ENCODE results near the gene DNAJC30.

The DNAJC30 gene

GRCh38 chr7:73633844-73634243, 49.4 kb downstream of the DNAJC30 start:
- WGBS (ENCODE audit: insufficient coverage), result 91% methylated on average over 7 of the region's 8 CpGs

GRCh38 chr7:73633323-73633722, 49.9 kb downstream of the DNAJC30 start:
- H3K9me3 ChIP-seq (ENCODE audit: control extremely low read depth in 1 of 5, control insufficient read depth in 4 of 5, insufficient read depth in 2 of 5, low read depth in 1 of 5, low read length in 4 of 5), result no peaks in the 10 kb centered on the region
- peaks cover 0 to 4% (median 0%) of the 10 kb centered on the region in 4 experiments for H3K4me1 ChIP-seq (ENCODE audit: control extremely low read depth in 1 of 4, control insufficient read depth in 4 of 4, insufficient read depth in 4 of 4, low read length in 3 of 4)
- CTCF ChIA-PET, result interaction anchor here (1.0 to 1.5 kb wide), 2 partner anchors 9 to 26 kb away, joined by 3 to 4 read pairs; no protein-coding TSS in a partner anchor
- peaks cover 0 to 61% (median 16%) of the 10 kb centered on the region in 5 experiments for H3K27me3 ChIP-seq (replicated peaks in 2 of 5; ENCODE audit: control insufficient read depth in 4 of 5, insufficient read depth in 5 of 5, low read length in 4 of 5)
- no peak overlapping the region for H3K27ac ChIP-seq (ENCODE audit: insufficient read depth in 1 of 2, low read depth in 1 of 2, low read length in 2 of 2, poor library complexity in 1 of 2, severe bottlenecking in 2 of 2)
- H3K4me3 ChIP-seq (ENCODE audit: control insufficient read depth in 1 of 7, extremely low read depth in 1 of 7, insufficient read depth in 4 of 7, low read depth in 2 of 7, low read length in 6 of 7), result no peak overlapping the region
- POLR2A ChIA-PET, result no interaction called here
- no peak for DNase-seq
- 80% methylated on average over 5 of the region's 7 CpGs for WGBS (ENCODE audit: insufficient coverage)
- no peaks in the 10 kb centered on the region for H3K36me3 ChIP-seq (ENCODE audit: control insufficient read depth in 4 of 4, insufficient read depth in 4 of 4, low read length in 3 of 4)

More at GRCh38 chr7:73633844-73634243, 49.4 kb downstream of the DNAJC30 start:
- no peak overlapping the region for H3K4me3 ChIP-seq (ENCODE audit: control insufficient read depth in 1 of 7, extremely low read depth in 1 of 7, insufficient read depth in 4 of 7, low read depth in 2 of 7, low read length in 6 of 7)
- POLR2A ChIA-PET, result no interaction called here
- DNase-seq, result no peak
- CTCF ChIA-PET, result interaction anchor here (0.6 to 1.5 kb wide), 3 partner anchors 9 to 182 kb away, joined by 3 to 4 read pairs (median 3); no protein-coding TSS in a partner anchor
- no peaks in the 10 kb centered on the region for H3K9me3 ChIP-seq (ENCODE audit: control extremely low read depth in 1 of 5, control insufficient read depth in 4 of 5, insufficient read depth in 2 of 5, low read depth in 1 of 5, low read length in 4 of 5)
- H3K27me3 ChIP-seq (replicated peaks in 2 of 5; ENCODE audit: control insufficient read depth in 4 of 5, insufficient read depth in 5 of 5, low read length in 4 of 5), result peaks cover 0 to 56% (median 12%) of the 10 kb centered on the region in 5 experiments
- no peak overlapping the region for H3K27ac ChIP-seq (ENCODE audit: insufficient read depth in 1 of 2, low read depth in 1 of 2, low read length in 2 of 2, poor library complexity in 1 of 2, severe bottlenecking in 2 of 2)
- peaks cover 0 to 4% (median 0%) of the 10 kb centered on the region in 4 experiments for H3K4me1 ChIP-seq (ENCODE audit: control extremely low read depth in 1 of 4, control insufficient read depth in 4 of 4, insufficient read depth in 4 of 4, low read length in 3 of 4)
- no peaks in the 10 kb centered on the region for H3K36me3 ChIP-seq (ENCODE audit: control insufficient read depth in 4 of 4, insufficient read depth in 4 of 4, low read length in 3 of 4)

GRCh38 chr7:73631558-73631957, 51.7 kb downstream of the DNAJC30 start:
- ChIA-PET CTCF (interaction anchor here (0.9 to 3.1 kb wide), 5 partner anchors 11 to 94 kb away, joined by 3 to 18 read pairs (median 4); no protein-coding TSS in a partner anchor), POLR2A (no interaction called here)
- H3K4me1 ChIP-seq (ENCODE audit: control extremely low read depth in 1 of 4, control insufficient read depth in 4 of 4, insufficient read depth in 4 of 4, low read length in 3 of 4), result peaks cover 0 to 4% (median 0%) of the 10 kb centered on the region in 4 experiments
- no peaks in the 10 kb centered on the region for H3K36me3 ChIP-seq (ENCODE audit: control insufficient read depth in 4 of 4, insufficient read depth in 4 of 4, low read length in 3 of 4)
- no peak overlapping the region for H3K27ac ChIP-seq (ENCODE audit: insufficient read depth in 1 of 2, low read depth in 1 of 2, low read length in 2 of 2, poor library complexity in 1 of 2, severe bottlenecking in 2 of 2)
- H3K27me3 ChIP-seq (replicated peaks in 2 of 5; ENCODE audit: control insufficient read depth in 4 of 5, insufficient read depth in 5 of 5, low read length in 4 of 5), result peaks cover 0 to 67% (median 27%) of the 10 kb centered on the region in 5 experiments
- no peak for DNase-seq
- no peak overlapping the region for H3K4me3 ChIP-seq (ENCODE audit: control insufficient read depth in 1 of 7, extremely low read depth in 1 of 7, insufficient read depth in 4 of 7, low read depth in 2 of 7, low read length in 6 of 7)
- 0% methylated on average over 1 of the region's 1 CpG for WGBS (ENCODE audit: insufficient coverage)
- H3K9me3 ChIP-seq (ENCODE audit: control extremely low read depth in 1 of 5, control insufficient read depth in 4 of 5, insufficient read depth in 2 of 5, low read depth in 1 of 5, low read length in 4 of 5), result no peaks in the 10 kb centered on the region
